ENCODE measurements around the gene SLC26A3.

Gene SLC26A3

GRCh38 chr7:107743567-107744344, 59.3 kb downstream of the SLC26A3 start, which contains the start of gene CBLL1:
Gene CBLL1, plus strand, starts transcription at chr7:107744142. Its CDS starts 22 bp downstream, at chr7:107744164.
- peak; percentile 98 for DNase-seq

GRCh38 chr7:107742678-107743566, 60.1 kb downstream of the SLC26A3 start:
- no peak for DNase-seq

GRCh38 chr7:107728276-107728675, 74.7 kb downstream of the SLC26A3 start:
- DNase-seq: no peak

- DNase-seq: no peak
These were observed 76.5 kb downstream of the SLC26A3 start for GRCh38 chr7:107726356-107727130.

GRCh38 chr7:107725138-107725740, 77.8 kb downstream of the SLC26A3 start:
- DNase-seq: peak; percentile 37

- no peak for DNase-seq
These were observed 79.8 kb downstream of the SLC26A3 start for GRCh38 chr7:107723255-107723654.

- no peak for DNase-seq
These were observed 81.7 kb downstream of the SLC26A3 start for GRCh38 chr7:107721286-107721685.

- DNase-seq: no peak
These were observed 84.4 kb downstream of the SLC26A3 start for GRCh38 chr7:107718456-107719193.

- no peak for DNase-seq
These were observed 87.5 kb downstream of the SLC26A3 start for GRCh38 chr7:107715531-107715930.

Measured in activated naive CD4-positive, alpha-beta T cell treated with anti-CD3 and anti-CD28 coated beads, Interleukin-2, amount 50 U/mL, for 16 hours (primary cell).